ENCODE results near the gene ANO7. TPM values are rescaled to one million over a fixed set of nuclear protein-coding genes. Genes with fewer than 3 reads are reported as not detected.

Gene ANO7
- total and polyA plus RNA-seq, 11 donors, result 0.67 to 3.0 (median 1.1) TPM

DNA sequence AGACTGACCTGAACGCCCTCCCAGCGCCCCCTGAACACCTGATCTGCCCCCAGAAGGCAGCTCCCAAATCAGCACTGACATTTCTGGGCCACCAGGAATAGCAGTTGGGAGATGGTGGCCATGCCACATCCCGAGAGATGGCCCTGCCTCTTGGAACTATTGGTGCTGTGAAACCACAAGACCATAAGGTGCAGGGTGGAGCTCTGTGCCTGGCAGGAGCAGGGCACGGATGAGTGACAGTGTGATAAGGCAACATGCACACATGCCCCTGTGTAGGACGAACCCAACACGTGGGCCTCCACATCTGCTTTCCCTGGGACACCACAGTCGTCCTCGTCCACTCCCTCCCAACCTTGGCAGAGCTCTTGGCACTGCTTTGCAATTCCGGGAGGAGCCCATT, 26.9 kb downstream of the ANO7 start:
- Histone ChIP-seq H3K27me3 (no peaks in the 10 kb centered on the region), H3K9me3 (no peaks in the 10 kb centered on the region), H3K4me1 (peaks cover 0 to 17% (median 10%) of the 10 kb centered on the region in 12 donors), H3K4me3 (no peak overlapping the region), H3K36me3 (no peaks in the 10 kb centered on the region), H3K27ac (no peak overlapping the region)
- intact Hi-C loops (cut with DNase I), result loop anchor here in 3 of 10 donors (5.0 to 10.0 kb wide), 4 partner anchors 63 to 368 kb away; partner anchors contain the start of genes MTERF4 (in 1 of the 3) and PPP1R7 (in 1 of the 3)
- ATAC-seq (no peak), DNase-seq (no peak)
- no peak for TF ChIP-seq POLR2A (IDR thresholded peaks at IDR 0.05)
- TF ChIP-seq, protein P1, sequence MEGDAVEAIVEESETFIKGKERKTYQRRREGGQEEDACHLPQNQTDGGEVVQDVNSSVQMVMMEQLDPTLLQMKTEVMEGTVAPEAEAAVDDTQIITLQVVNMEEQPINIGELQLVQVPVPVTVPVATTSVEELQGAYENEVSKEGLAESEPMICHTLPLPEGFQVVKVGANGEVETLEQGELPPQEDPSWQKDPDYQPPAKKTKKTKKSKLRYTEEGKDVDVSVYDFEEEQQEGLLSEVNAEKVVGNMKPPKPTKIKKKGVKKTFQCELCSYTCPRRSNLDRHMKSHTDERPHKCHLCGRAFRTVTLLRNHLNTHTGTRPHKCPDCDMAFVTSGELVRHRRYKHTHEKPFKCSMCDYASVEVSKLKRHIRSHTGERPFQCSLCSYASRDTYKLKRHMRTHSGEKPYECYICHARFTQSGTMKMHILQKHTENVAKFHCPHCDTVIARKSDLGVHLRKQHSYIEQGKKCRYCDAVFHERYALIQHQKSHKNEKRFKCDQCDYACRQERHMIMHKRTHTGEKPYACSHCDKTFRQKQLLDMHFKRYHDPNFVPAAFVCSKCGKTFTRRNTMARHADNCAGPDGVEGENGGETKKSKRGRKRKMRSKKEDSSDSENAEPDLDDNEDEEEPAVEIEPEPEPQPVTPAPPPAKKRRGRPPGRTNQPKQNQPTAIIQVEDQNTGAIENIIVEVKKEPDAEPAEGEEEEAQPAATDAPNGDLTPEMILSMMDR (IDR thresholded peaks at IDR 0.05), result no peak
- WGBS, 4 donors, result 46 to 52% (median 48%) methylated on average over 9 of the region's 9 CpGs

DNA sequence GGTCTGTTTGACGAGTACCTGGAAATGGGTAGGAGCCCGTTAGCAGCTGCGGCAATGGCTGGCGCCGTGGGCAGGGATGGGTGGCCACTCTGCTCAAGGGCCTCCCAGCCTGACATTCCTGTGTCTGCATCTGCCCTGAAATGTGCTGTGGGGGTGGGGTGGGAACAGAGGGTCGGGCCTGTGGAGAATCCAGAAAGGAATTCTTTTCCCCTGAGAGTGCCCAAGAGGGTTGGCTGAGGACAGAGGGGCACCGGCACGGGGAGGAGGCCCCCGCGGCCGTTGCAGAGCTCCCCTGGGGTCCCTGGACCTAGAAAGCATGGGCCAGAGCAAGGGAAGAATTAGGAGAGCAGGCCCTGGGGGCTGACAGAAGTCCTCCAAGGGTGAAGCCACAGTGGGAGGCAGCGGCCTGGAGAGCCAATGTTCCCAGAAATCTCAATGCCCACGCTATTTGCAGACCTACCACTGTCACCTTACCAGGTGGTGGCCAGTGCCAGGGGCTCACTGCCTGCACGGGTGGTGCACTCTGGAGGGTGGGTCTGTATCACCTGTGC, 27.8 kb downstream of the ANO7 start:
- no peaks in the 10 kb centered on the region for H3K36me3 ChIP-seq
- intact Hi-C loops (cut with DNase I), result loop anchor here in 4 of 10 donors (2.0 to 10.0 kb wide), 6 partner anchors 63 to 369 kb away; partner anchors contain the start of genes MTERF4 (in 2 of the 4) and PPP1R7 (in 1 of the 4)
- H3K4me1 ChIP-seq, result peaks cover 0 to 17% (median 10%) of the 10 kb centered on the region in 12 donors
- no peaks in the 10 kb centered on the region for H3K9me3 ChIP-seq
- H3K27ac ChIP-seq, result no peak overlapping the region
- ATAC-seq, result no peak
- H3K27me3 ChIP-seq, result no peaks in the 10 kb centered on the region
- no peak for DNase-seq
- WGBS, 4 donors, result 52 to 64% (median 55%) methylated on average over 13 to 14 of the region's 14 CpGs
- TF ChIP-seq, protein P1 (IDR thresholded peaks at IDR 0.05), result no peak
- TF ChIP-seq POLR2A (IDR thresholded peaks at IDR 0.05), result no peak
- no peak overlapping the region for H3K4me3 ChIP-seq

DNA sequence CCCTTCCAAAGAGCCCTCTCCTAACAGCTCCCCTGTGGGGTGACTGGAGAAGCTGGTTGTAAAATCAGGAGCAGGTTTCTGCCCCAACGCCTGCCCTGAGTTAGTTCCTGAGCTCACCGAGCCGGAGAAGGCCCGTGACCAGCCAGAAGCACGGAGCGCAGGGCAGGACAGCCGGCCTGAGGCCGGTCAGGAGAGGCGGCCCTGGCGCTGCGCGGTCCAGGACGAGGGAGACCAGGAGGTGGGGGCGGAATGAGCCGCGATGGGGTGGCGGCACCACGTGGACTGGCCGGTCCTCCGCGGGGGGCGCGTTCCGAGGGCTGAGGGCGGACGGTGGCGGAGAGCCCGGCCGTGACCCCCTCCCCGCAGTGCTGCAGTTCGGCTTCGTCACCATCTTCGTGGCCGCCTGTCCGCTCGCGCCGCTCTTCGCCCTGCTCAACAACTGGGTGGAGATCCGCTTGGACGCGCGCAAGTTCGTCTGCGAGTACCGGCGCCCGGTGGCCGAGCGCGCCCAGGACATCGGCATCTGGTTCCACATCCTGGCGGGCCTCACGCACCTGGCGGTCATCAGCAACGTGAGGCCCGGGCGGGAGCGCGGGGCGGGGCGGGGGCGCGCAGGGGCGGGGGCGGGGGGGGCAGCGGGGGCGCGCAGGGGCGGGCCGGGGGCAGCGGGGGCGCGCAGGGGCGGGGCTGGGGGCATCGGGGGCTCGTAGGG, 29.0 kb downstream of the ANO7 start:
- Histone ChIP-seq H3K36me3 (no peaks in the 10 kb centered on the region), H3K27ac (peak overlapping the region in 11 of 12 donors; percentile 26 to 89 (median 83)), H3K4me1 (peaks cover 0 to 17% (median 10%) of the 10 kb centered on the region in 12 donors), H3K4me3 (peak overlapping the region; percentile 14 to 93 (median 60)), H3K9me3 (no peaks in the 10 kb centered on the region), H3K27me3 (no peaks in the 10 kb centered on the region)
- WGBS, 4 donors, result 0 to 1% (median 1%) methylated on average over 8 to 70 of the region's 77 CpGs
- TF ChIP-seq, protein P1 (IDR thresholded peaks at IDR 0.05), result peak in 2 of 12 donors; percentile 14 to 18
- TF ChIP-seq POLR2A (IDR thresholded peaks at IDR 0.05), result no peak
- intact Hi-C loops (cut with DNase I), result loop anchor here in 5 of 10 donors (1.0 to 10.0 kb wide), 7 partner anchors 65 to 370 kb away; partner anchors contain the start of genes MTERF4 (in 2 of the 5) and PPP1R7 (in 1 of the 5)
- DNase-seq (peak; percentile 69 to 81 (median 73)), ATAC-seq (peak; percentile 30 to 85 (median 84))
